Activated T-helper 17 cell treated with anti-CD3 and anti-CD28 coated beads, Interleukin-2, amount 50 U/mL, for 72 hours (primary cell): ENCODE data around the gene LCK. TPM values are rescaled to one million over a fixed set of nuclear protein-coding genes. Genes with fewer than 3 reads are reported as not detected.
A peak's percentile ranks its signal among the peaks of the same experiment; 100 is the strongest.

Experiments
- ATAC-seq: fragments of 150-1000 bp; cut with Tn5 transposase; replicated peaks from 2 replicates; pipeline ENCODE4 v1.10.0; 2021; ENCODE audit warnings: mild to moderate bottlenecking, moderate library complexity
- H3K27ac Mint-ChIP-seq: one replicate; pipeline ENCODE4 v1.8.0; 2022; ENCODE audit warnings: mixed read lengths
- H3K27me3 Mint-ChIP-seq: one replicate; pipeline ENCODE4 v1.8.0; 2022; ENCODE audit warnings: mixed read lengths
- H3K36me3 Mint-ChIP-seq: one replicate; pipeline ENCODE4 v1.8.0; 2022; ENCODE audit warnings: low read depth, mild to moderate bottlenecking, mixed read lengths
- H3K4me1 Mint-ChIP-seq: one replicate; pipeline ENCODE4 v1.8.0; 2022; ENCODE audit warnings: mixed read lengths
- H3K4me3 Mint-ChIP-seq: one replicate; pipeline ENCODE4 v1.8.0; 2022; ENCODE audit warnings: mild to moderate bottlenecking, mixed read lengths
- H3K9me3 Mint-ChIP-seq: one replicate; pipeline ENCODE4 v1.8.0; 2022; ENCODE audit warnings: mixed read lengths
- total RNA-seq, 2 donors: library from RNA; stranded (reverse); gene quantifications; one replicate each; pipeline ENCODE4 v1.2.3, GENCODE V29; 2022

The LCK gene
- 100 to 1,000 TPM; 228 to 323 TPM for total RNA-seq

GRCh38 chr1:32250893-32251716 is at the start of gene LCK:
Gene LCK (plus strand): TSS chr1:32251265. CDS start chr1:32274330, 23,065 bp downstream.
- no peaks in the 10 kb centered on the region for H3K9me3 Mint-ChIP-seq
- H3K4me1 Mint-ChIP-seq, result peaks cover 35% of the 10 kb centered on the region
- H3K27ac Mint-ChIP-seq, result peak within 1 kb of the TSS; percentile 97
- H3K27me3 Mint-ChIP-seq, result no peaks in the 10 kb centered on the region
- ATAC-seq, result peak; percentile 50
- peak within 1 kb of the TSS; percentile 99 for H3K4me3 Mint-ChIP-seq
- peaks cover 50% of the 10 kb centered on the region for H3K36me3 Mint-ChIP-seq

- Mint-ChIP-seq H3K9me3 (no peaks in the 10 kb centered on the region), H3K27ac (no peak overlapping the region), H3K27me3 (no peaks in the 10 kb centered on the region), H3K36me3 (no peaks in the 10 kb centered on the region), H3K4me1 (peaks cover 20% of the 10 kb centered on the region), H3K4me3 (peak overlapping the region; percentile 88)
- no peak for ATAC-seq
Observed at GRCh38 chr1:32204943-32205361, 46.1 kb upstream of the LCK start.

- ATAC-seq, result peak; percentile 84
- no peaks in the 10 kb centered on the region for H3K9me3 Mint-ChIP-seq
- peak within 1 kb of the TSS; percentile 91 for H3K27ac Mint-ChIP-seq
Observed at GRCh38 chr1:32205401-32206370, 45.4 kb upstream of the LCK start, which contains the start of gene IQCC. Gene IQCC (plus strand): TSS chr1:32205671. CDS start chr1:32205682, 11 bp downstream.

GRCh38 chr1:32208469-32208868 is 42.6 kb upstream of the LCK start:
- no peak for ATAC-seq
- no peak overlapping the region for H3K4me3 Mint-ChIP-seq
- H3K27me3 Mint-ChIP-seq, result no peaks in the 10 kb centered on the region
- peaks cover 6% of the 10 kb centered on the region for H3K4me1 Mint-ChIP-seq
- no peak overlapping the region for H3K27ac Mint-ChIP-seq
- H3K36me3 Mint-ChIP-seq, result no peaks in the 10 kb centered on the region
- H3K9me3 Mint-ChIP-seq, result no peaks in the 10 kb centered on the region

More at GRCh38 chr1:32205401-32206370, 45.4 kb upstream of the LCK start, which contains the start of gene IQCC:
- peaks cover 15% of the 10 kb centered on the region for H3K4me1 Mint-ChIP-seq
- no peaks in the 10 kb centered on the region for H3K27me3 Mint-ChIP-seq
- peak within 1 kb of the TSS; percentile 88 for H3K4me3 Mint-ChIP-seq
- no peaks in the 10 kb centered on the region for H3K36me3 Mint-ChIP-seq

GRCh38 chr1:32208891-32209328 is 42.2 kb upstream of the LCK start, which contains the start of gene DCDC2B:
Gene DCDC2B (plus strand): TSS chr1:32209089. CDS start chr1:32209094, 5 bp downstream.
- no peak within 1 kb of the TSS for H3K4me3 Mint-ChIP-seq
- no peaks in the 10 kb centered on the region for H3K9me3 Mint-ChIP-seq
- H3K27me3 Mint-ChIP-seq, result no peaks in the 10 kb centered on the region
- H3K4me1 Mint-ChIP-seq, result peaks cover 6% of the 10 kb centered on the region
- ATAC-seq, result no peak
- no peak within 1 kb of the TSS for H3K27ac Mint-ChIP-seq
- no peaks in the 10 kb centered on the region for H3K36me3 Mint-ChIP-seq

- Mint-ChIP-seq H3K4me1 (peaks cover 4% of the 10 kb centered on the region), H3K27ac (peak overlapping the region; percentile 32), H3K27me3 (no peaks in the 10 kb centered on the region), H3K9me3 (no peaks in the 10 kb centered on the region), H3K36me3 (peaks cover 6% of the 10 kb centered on the region), H3K4me3 (no peak overlapping the region)
- ATAC-seq, result peak; percentile 95
Observed at GRCh38 chr1:32215629-32216480, 35.2 kb upstream of the LCK start.

- no peaks in the 10 kb centered on the region for H3K9me3 Mint-ChIP-seq
- H3K36me3 Mint-ChIP-seq, result peaks cover 6% of the 10 kb centered on the region
- H3K4me3 Mint-ChIP-seq, result no peak overlapping the region
- peaks cover 7% of the 10 kb centered on the region for H3K4me1 Mint-ChIP-seq
- peak overlapping the region; percentile 32 for H3K27ac Mint-ChIP-seq
- ATAC-seq, result no peak
- H3K27me3 Mint-ChIP-seq, result no peaks in the 10 kb centered on the region
Observed at GRCh38 chr1:32216566-32216965, 34.5 kb upstream of the LCK start.

- no peaks in the 10 kb centered on the region for H3K9me3 Mint-ChIP-seq
- peaks cover 27% of the 10 kb centered on the region for H3K36me3 Mint-ChIP-seq
- H3K27ac Mint-ChIP-seq, result no peak overlapping the region
- no peak for ATAC-seq
- no peaks in the 10 kb centered on the region for H3K27me3 Mint-ChIP-seq
- H3K4me3 Mint-ChIP-seq, result no peak overlapping the region
- peaks cover 12% of the 10 kb centered on the region for H3K4me1 Mint-ChIP-seq
Observed at GRCh38 chr1:32219022-32219421, 32.0 kb upstream of the LCK start.

GRCh38 chr1:32220746-32221580 is 30.1 kb upstream of the LCK start:
- Mint-ChIP-seq H3K36me3 (peaks cover 46% of the 10 kb centered on the region), H3K4me3 (peak overlapping the region; percentile 92), H3K9me3 (no peaks in the 10 kb centered on the region), H3K4me1 (peaks cover 16% of the 10 kb centered on the region), H3K27ac (peak overlapping the region; percentile 97), H3K27me3 (no peaks in the 10 kb centered on the region)
- no peak for ATAC-seq

- peak overlapping the region; percentile 97 for H3K27ac Mint-ChIP-seq
- H3K4me3 Mint-ChIP-seq, result peak overlapping the region; percentile 92
- no peaks in the 10 kb centered on the region for H3K27me3 Mint-ChIP-seq
- no peak for ATAC-seq
- H3K36me3 Mint-ChIP-seq, result peaks cover 53% of the 10 kb centered on the region
- H3K4me1 Mint-ChIP-seq, result peaks cover 16% of the 10 kb centered on the region
- no peaks in the 10 kb centered on the region for H3K9me3 Mint-ChIP-seq
Observed at GRCh38 chr1:32221581-32221979, 29.5 kb upstream of the LCK start.

GRCh38 chr1:32221980-32222755 is 28.9 kb upstream of the LCK start, which contains the start of the genes EIF3I and TMEM234:
Gene EIF3I (plus strand): TSS chr1:32222407. CDS start chr1:32222442, 35 bp downstream.
Gene TMEM234 (minus strand): TSS chr1:32222353. CDS start chr1:32222322, 31 bp downstream.
- Mint-ChIP-seq H3K4me1 (peaks cover 16% of the 10 kb centered on the region), H3K4me3 (peak within 1 kb of the TSS; percentile 92), H3K27ac (peak within 1 kb of the TSS; percentile 97), H3K36me3 (peaks cover 58% of the 10 kb centered on the region), H3K27me3 (no peaks in the 10 kb centered on the region), H3K9me3 (no peaks in the 10 kb centered on the region)
- peak; percentile 99 for ATAC-seq

GRCh38 chr1:32223683-32224082 is 27.4 kb upstream of the LCK start:
- ATAC-seq, result no peak
- H3K4me1 Mint-ChIP-seq, result peaks cover 23% of the 10 kb centered on the region
- no peaks in the 10 kb centered on the region for H3K9me3 Mint-ChIP-seq
- H3K36me3 Mint-ChIP-seq, result peaks cover 67% of the 10 kb centered on the region
- peak overlapping the region; percentile 97 for H3K27ac Mint-ChIP-seq
- no peaks in the 10 kb centered on the region for H3K27me3 Mint-ChIP-seq
- peak overlapping the region; percentile 92 for H3K4me3 Mint-ChIP-seq
